Stimulated activated CD8-positive, alpha-beta memory T cell treated with anti-CD3 and anti-CD28 coated beads, Interleukin-7, amount 100 ng/mL, for 1 hour (primary cell): ENCODE measurements around the gene SRD5A3.
"Not testable (repeated sequence)": the region's sequence is repeated elsewhere in the genome, so short reads cannot be mapped to it uniquely, and the experiment has no call there.

Source experiments
- DNase-seq, 2 donors: peaks; one replicate each; pipeline ENCODE4 v3.0.0-alpha.2; 2020; ENCODE audit warnings: low read depth in 2 of 2

The SRD5A3 gene

GRCh38 chr4:55346851-55347255, 811 bp downstream of the SRD5A3 start:
- DNase-seq, result no peak

- DNase-seq, result no peak
These were observed 1.7 kb downstream of the SRD5A3 start for GRCh38 chr4:55347610-55348228.

GRCh38 chr4:55348466-55348865, 2.4 kb downstream of the SRD5A3 start:
- DNase-seq, result no peak

- DNase-seq, result not testable (repeated sequence)
These were observed 4.8 kb downstream of the SRD5A3 start for GRCh38 chr4:55350870-55351269.

- DNase-seq, result no peak
These were observed 5.8 kb downstream of the SRD5A3 start for GRCh38 chr4:55351824-55352223.

GRCh38 chr4:55352726-55353125, 6.7 kb downstream of the SRD5A3 start:
- DNase-seq, result no peak

GRCh38 chr4:55353228-55353747, 7.2 kb downstream of the SRD5A3 start:
- not testable (repeated sequence) for DNase-seq

- no peak for DNase-seq
These were observed 8.6 kb downstream of the SRD5A3 start for GRCh38 chr4:55354648-55355047.

GRCh38 chr4:55355555-55355954, 9.5 kb downstream of the SRD5A3 start:
- no peak for DNase-seq

GRCh38 chr4:55356991-55357461, 11.0 kb downstream of the SRD5A3 start:
- DNase-seq, result no peak

- no peak for DNase-seq
These were observed 12.2 kb downstream of the SRD5A3 start for GRCh38 chr4:55358246-55358645.

- DNase-seq, result no peak
These were observed 12.6 kb downstream of the SRD5A3 start for GRCh38 chr4:55358668-55359067.

GRCh38 chr4:55359397-55359916, 13.4 kb downstream of the SRD5A3 start:
- no peak for DNase-seq

GRCh38 chr4:55362938-55363337, 16.9 kb downstream of the SRD5A3 start:
- not testable (repeated sequence) for DNase-seq

- no peak for DNase-seq
These were observed 17.8 kb downstream of the SRD5A3 start for GRCh38 chr4:55363691-55364351.

GRCh38 chr4:55364691-55365344, 18.8 kb downstream of the SRD5A3 start:
- DNase-seq, result no peak

- DNase-seq, result no peak
These were observed 19.3 kb downstream of the SRD5A3 start for GRCh38 chr4:55365345-55365728.

GRCh38 chr4:55366621-55367020, 20.6 kb downstream of the SRD5A3 start:
- DNase-seq, result no peak

- DNase-seq, result no peak
These were observed 21.2 kb downstream of the SRD5A3 start for GRCh38 chr4:55367084-55367722.

GRCh38 chr4:55369968-55370367, 23.9 kb downstream of the SRD5A3 start:
- DNase-seq, result no peak

GRCh38 chr4:55372259-55372658, 26.2 kb downstream of the SRD5A3 start:
- no peak for DNase-seq

GRCh38 chr4:55373461-55373860, 27.4 kb downstream of the SRD5A3 start:
- DNase-seq, result no peak
